Skeletal muscle cell (primary cell): ENCODE results near the gene UBAC2.

Experiments used
- DNase-seq: peaks from one replicate; pipeline ENCODE4 v3.0.0-alpha.2; 2010; ENCODE audit warnings: low read depth
- H3K4me3 ChIP-seq: 2 replicates; pipeline ENCODE4 v1.5.1; 2011; ENCODE audit warnings: low read depth, mild to moderate bottlenecking, control low read depth, low read length, moderate library complexity

UBAC2 gene

GRCh38 chr13:99263126-99263785 is 62.6 kb downstream of the UBAC2 start:
- H3K4me3 ChIP-seq: no peak overlapping the region
- no peak for DNase-seq

GRCh38 chr13:99264051-99264450 is 63.4 kb downstream of the UBAC2 start:
- H3K4me3 ChIP-seq: no peak overlapping the region
- DNase-seq: no peak

GRCh38 chr13:99265162-99265800 is 64.6 kb downstream of the UBAC2 start:
- DNase-seq: no peak

GRCh38 chr13:99265821-99266426 is 65.3 kb downstream of the UBAC2 start:
- H3K4me3 ChIP-seq: no peak overlapping the region
- no peak for DNase-seq

More at GRCh38 chr13:99265162-99265800, 64.6 kb downstream of the UBAC2 start:
- H3K4me3 ChIP-seq: no peak overlapping the region

- no peak overlapping the region for H3K4me3 ChIP-seq
- DNase-seq: no peak
Measured at GRCh38 chr13:99266827-99267226, 66.2 kb downstream of the UBAC2 start.

- no peak for DNase-seq
- H3K4me3 ChIP-seq: no peak overlapping the region
Measured at GRCh38 chr13:99267927-99268326, 67.3 kb downstream of the UBAC2 start.

GRCh38 chr13:99268822-99269221 is 68.2 kb downstream of the UBAC2 start:
- no peak for DNase-seq
- no peak overlapping the region for H3K4me3 ChIP-seq

- DNase-seq: peak; percentile 36
- H3K4me3 ChIP-seq: no peak overlapping the region
Measured at GRCh38 chr13:99269627-99270241, 69.1 kb downstream of the UBAC2 start.

GRCh38 chr13:99270518-99270917 is 69.9 kb downstream of the UBAC2 start:
- H3K4me3 ChIP-seq: no peak overlapping the region
- DNase-seq: no peak

GRCh38 chr13:99271249-99271648 is 70.6 kb downstream of the UBAC2 start:
- no peak for DNase-seq
- H3K4me3 ChIP-seq: no peak overlapping the region

GRCh38 chr13:99272481-99272880 is 71.8 kb downstream of the UBAC2 start:
- DNase-seq: no peak
- H3K4me3 ChIP-seq: no peak overlapping the region

GRCh38 chr13:99273128-99273527 is 72.5 kb downstream of the UBAC2 start:
- no peak for DNase-seq
- no peak overlapping the region for H3K4me3 ChIP-seq

GRCh38 chr13:99275093-99275469 is 74.4 kb downstream of the UBAC2 start:
- no peak overlapping the region for H3K4me3 ChIP-seq

GRCh38 chr13:99276706-99277105 is 76.1 kb downstream of the UBAC2 start:
- DNase-seq: no peak
- H3K4me3 ChIP-seq: no peak overlapping the region

More at GRCh38 chr13:99275093-99275469, 74.4 kb downstream of the UBAC2 start:
- peak; percentile 40 for DNase-seq

GRCh38 chr13:99277629-99278028 is 77.0 kb downstream of the UBAC2 start:
- H3K4me3 ChIP-seq: no peak overlapping the region
- DNase-seq: no peak

GRCh38 chr13:99278200-99278599 is 77.5 kb downstream of the UBAC2 start:
- H3K4me3 ChIP-seq: no peak overlapping the region
- DNase-seq: no peak

- DNase-seq: no peak
- H3K4me3 ChIP-seq: no peak overlapping the region
Measured at GRCh38 chr13:99278843-99279242, 78.2 kb downstream of the UBAC2 start.

GRCh38 chr13:99279637-99280036 is 79.0 kb downstream of the UBAC2 start:
- H3K4me3 ChIP-seq: no peak overlapping the region
- no peak for DNase-seq

GRCh38 chr13:99280166-99280565 is 79.5 kb downstream of the UBAC2 start:
- no peak overlapping the region for H3K4me3 ChIP-seq
- DNase-seq: peak; percentile 27

GRCh38 chr13:99281811-99282263 is 81.2 kb downstream of the UBAC2 start:
- DNase-seq: no peak
- no peak overlapping the region for H3K4me3 ChIP-seq
